A549 (cell line): ENCODE measurements around the gene SLC30A3. TPM values are rescaled to one million over a fixed set of nuclear protein-coding genes. Genes with fewer than 3 reads are reported as not detected.
A peak's percentile ranks its signal among the peaks of the same experiment; 100 is the strongest.
"Not testable (repeated sequence)": the region's sequence is repeated elsewhere in the genome, so short reads cannot be mapped to it uniquely, and the experiment has no call there.

Source experiments
- ATAC-seq, 2 experiments: fragments of 200-7000 bp in 1 of 2; fragments of >200 bp in 1 of 2; cut with Nextera tagmentation in 1 of 2; cut with Tn5 transposase in 1 of 2; 3 replicates each; pipeline versions ENCODE4 v1.8.0 to v1.9.1; 2018 to 2020; ENCODE audit warnings: mild to moderate bottlenecking in 1 of 2, moderate library complexity in 1 of 2
- CTCF ChIA-PET: fragments of 300-600 bp; sonication (Branson Sonifier 250); formaldehyde crosslinking; extraction: SDS; loops from one replicate; lab custom pipeline; 2021; ENCODE audit warnings: antibody characterized with exemption, inconsistent platforms; lab: Yijun Ruan, JAX
- POLR2A ChIA-PET: fragments of 350-600 bp; formaldehyde crosslinking; extraction: SDS; loops from one replicate; lab custom pipeline; 2021; ENCODE audit warnings: antibody characterized with exemption, inconsistent platforms; lab: Yijun Ruan, JAX
- DNase-seq, 2 experiments: peaks; one replicate each; pipeline versions ENCODE4 v3.0.0 to v3.0.0-alpha.2; 2011 to 2016; ENCODE audit warnings: low read depth in 1 of 2, low spot score in 1 of 2
- FAIRE-seq: peaks from 2 replicates; lab custom pipeline; 2011; peaks lifted over from hg19 to GRCh38; lab: Jason Lieb, UNC
- H3K27ac ChIP-seq, 2 experiments: fragments of >200 bp; sonication (Bioruptor Twin); formaldehyde crosslinking; 3 replicates each; pipeline ENCODE4 v1.5.1; 2016 to 2017
- H3K4me1 ChIP-seq: fragments of >200 bp; sonication (Bioruptor Twin); formaldehyde crosslinking; 3 replicates; pipeline ENCODE4 v1.6.1; 2016
- H3K4me2 ChIP-seq: fragments of >200 bp; sonication (Bioruptor Twin); formaldehyde crosslinking; 3 replicates; pipeline ENCODE4 v1.6.1; 2016
- H3K4me3 ChIP-seq: fragments of >200 bp; sonication (Bioruptor Twin); formaldehyde crosslinking; 3 replicates; pipeline ENCODE4 v1.5.1; 2016
- H3K9me3 ChIP-seq: fragments of >200 bp; sonication (Bioruptor Twin); formaldehyde crosslinking; 3 replicates; pipeline ENCODE4 v1.6.1; 2016
- ATOH8 ChIP-seq: fragments of 250-450 bp; sonication (Bioruptor Pico); IDR thresholded peaks from 2 replicates; pipeline ENCODE4 v1.5.0; 2020; ENCODE audit warnings: low read depth, mild to moderate bottlenecking, moderate library complexity
- BHLHE40 ChIP-seq: IDR thresholded peaks from 2 replicates; pipeline ENCODE4 v1.6.1; 2012; ENCODE audit warnings: low read depth, low read length, inconsistent platforms
- CEBPB ChIP-seq, 2 experiments: fragments of >200 bp in 1 of 2; sonication (Bioruptor Twin) in 1 of 2; formaldehyde crosslinking in 1 of 2; IDR thresholded peaks; 2 replicates each; pipeline ENCODE4 v1.6.1; 2012 to 2016
- CHD2 ChIP-seq: fragments of 150-350 bp; IDR thresholded peaks from 2 replicates; pipeline ENCODE4 v1.6.1; 2014; ENCODE audit warnings: low read length; ENCODE audit not compliant: partially characterized antibody
- EHF ChIP-seq: fragments of 250-450 bp; sonication (Bioruptor Pico); IDR thresholded peaks from 2 replicates; pipeline ENCODE4 v1.5.0; 2020; ENCODE audit warnings: mild to moderate bottlenecking
- ESRRA ChIP-seq: fragments of 150-350 bp; IDR thresholded peaks from 2 replicates; pipeline ENCODE4 v1.6.1; 2014; ENCODE audit warnings: mild to moderate bottlenecking, low read length, borderline replicate concordance
- GATA3 ChIP-seq: IDR thresholded peaks from 2 replicates; pipeline ENCODE4 v1.6.1; 2012; ENCODE audit warnings: borderline replicate concordance
- HES2 ChIP-seq: fragments of >200 bp; sonication (Bioruptor Twin); formaldehyde crosslinking; IDR thresholded peaks from 2 replicates; pipeline ENCODE4 v1.6.1; 2016
- HOXB13 ChIP-seq: fragments of 250-450 bp; sonication (Bioruptor Pico); IDR thresholded peaks from 2 replicates; pipeline ENCODE4 v1.5.0; 2020; ENCODE audit warnings: low read depth, mild to moderate bottlenecking, moderate library complexity
- JUN ChIP-seq, 2 experiments: fragments of >200 bp; sonication (Bioruptor Twin); formaldehyde crosslinking; IDR thresholded peaks; 2 replicates in 1 of 2; 3 replicates in 1 of 2; pipeline ENCODE4 v1.6.1; 2016 to 2017
- JUNB ChIP-seq: fragments of >200 bp; sonication (Bioruptor Twin); formaldehyde crosslinking; IDR thresholded peaks from 2 replicates; pipeline ENCODE4 v1.6.1; 2016
- KDM5A ChIP-seq: fragments of 200-600 bp; sonication (generic); IDR thresholded peaks from 2 replicates; pipeline ENCODE4 v1.6.1; 2016; ENCODE audit warnings: antibody characterized with exemption, mild to moderate bottlenecking
- MAFK ChIP-seq: fragments of 450-650 bp; IDR thresholded peaks from 2 replicates; pipeline ENCODE4 v1.6.1; 2014; ENCODE audit not compliant: partially characterized antibody
- MAZ ChIP-seq: fragments of 150-350 bp; IDR thresholded peaks from 2 replicates; pipeline ENCODE4 v1.6.1; 2014; ENCODE audit warnings: antibody characterized with exemption, low read depth, low read length, borderline replicate concordance
- NPAS2 ChIP-seq: fragments of 250-450 bp; sonication (Bioruptor Pico); IDR thresholded peaks from 2 replicates; pipeline ENCODE4 v1.8.0; 2022; ENCODE audit warnings: mild to moderate bottlenecking, moderate library complexity, borderline replicate concordance
- POLR2A ChIP-seq: IDR thresholded peaks from 2 replicates; pipeline ENCODE4 v1.6.1; 2012; ENCODE audit warnings: mild to moderate bottlenecking, low read length
- RAD21 ChIP-seq, 2 experiments: fragments of >200 bp in 1 of 2; sonication (Bioruptor Twin) in 1 of 2; formaldehyde crosslinking in 1 of 2; IDR thresholded peaks in 1 of 2; conservative IDR thresholded peaks in 1 of 2; 2 replicates in 1 of 2; 3 replicates in 1 of 2; pipeline ENCODE4 v1.6.1; 2012 to 2018; ENCODE audit warnings: inconsistent platforms in 1 of 2
- RCOR1 ChIP-seq: fragments of 150-350 bp; IDR thresholded peaks from 2 replicates; pipeline ENCODE4 v1.6.1; 2014; ENCODE audit warnings: antibody characterized with exemption, low read length, low read depth
- SMC3 ChIP-seq: fragments of >200 bp; sonication (Bioruptor Twin); formaldehyde crosslinking; IDR thresholded peaks from 3 replicates; pipeline ENCODE4 v1.6.1; 2018; ENCODE audit warnings: inconsistent platforms
- TP53 ChIP-seq: fragments of 250-450 bp; sonication (Bioruptor Pico); IDR thresholded peaks from 2 replicates; pipeline ENCODE4 v1.5.0; 2021; ENCODE audit warnings: mild to moderate bottlenecking, moderate library complexity
- ZC3H11A ChIP-seq: fragments of 450-650 bp; IDR thresholded peaks from 2 replicates; pipeline ENCODE4 v1.6.1; 2014; ENCODE audit warnings: antibody characterized with exemption, mild to moderate bottlenecking
- ZSCAN20 ChIP-seq: fragments of 250-450 bp; sonication (Bioruptor Pico); IDR thresholded peaks from 2 replicates; pipeline ENCODE4 v1.8.0; 2022; ENCODE audit warnings: mild to moderate bottlenecking, moderate library complexity
- WGBS: methylation state at CpG from one replicate; pipeline ENCODE4 v1.1.6; 2017; ENCODE audit errors: missing lambda C conversion rate; 5-methylcytosine and 5-hydroxymethylcytosine counted together
- polyA plus RNA-seq, 4 experiments: library from polyadenylated mRNA; depleted of rRNA in 3 of 4; stranded (reverse); fragments of >200 nt; fragmentation: RNase III in 1 of 4; extraction: RNeasy Plus Mini Kit Qiagen cat#74134 plus additional on column Dnase treatment in 1 of 4; gene quantifications; 2 replicates in 3 of 4; 3 replicates in 1 of 4; pipeline ENCODE4 v1.2.3, GENCODE V29; 2011 to 2017
- TF ChIP-seq, protein P1 (sequence below): fragments of >200 bp; sonication (Bioruptor Twin); formaldehyde crosslinking; IDR thresholded peaks from 3 replicates; pipeline ENCODE4 v1.6.1; 2016
- TF ChIP-seq, protein P2 (sequence below): fragments of >200 bp; sonication (Bioruptor Twin); formaldehyde crosslinking; IDR thresholded peaks from 3 replicates; pipeline ENCODE4 v1.5.1; 2016
- TF ChIP-seq, protein P3 (sequence below): fragments of 150-350 bp; IDR thresholded peaks from 2 replicates; pipeline ENCODE4 v1.6.1; 2014; ENCODE audit warnings: low read depth, mild to moderate bottlenecking, low read length

SLC30A3 gene
- polyA plus RNA-seq, 2 of the 4 experiments (the other 2 are of a cell fraction), result 0.90 to 1.9 TPM

DNA sequence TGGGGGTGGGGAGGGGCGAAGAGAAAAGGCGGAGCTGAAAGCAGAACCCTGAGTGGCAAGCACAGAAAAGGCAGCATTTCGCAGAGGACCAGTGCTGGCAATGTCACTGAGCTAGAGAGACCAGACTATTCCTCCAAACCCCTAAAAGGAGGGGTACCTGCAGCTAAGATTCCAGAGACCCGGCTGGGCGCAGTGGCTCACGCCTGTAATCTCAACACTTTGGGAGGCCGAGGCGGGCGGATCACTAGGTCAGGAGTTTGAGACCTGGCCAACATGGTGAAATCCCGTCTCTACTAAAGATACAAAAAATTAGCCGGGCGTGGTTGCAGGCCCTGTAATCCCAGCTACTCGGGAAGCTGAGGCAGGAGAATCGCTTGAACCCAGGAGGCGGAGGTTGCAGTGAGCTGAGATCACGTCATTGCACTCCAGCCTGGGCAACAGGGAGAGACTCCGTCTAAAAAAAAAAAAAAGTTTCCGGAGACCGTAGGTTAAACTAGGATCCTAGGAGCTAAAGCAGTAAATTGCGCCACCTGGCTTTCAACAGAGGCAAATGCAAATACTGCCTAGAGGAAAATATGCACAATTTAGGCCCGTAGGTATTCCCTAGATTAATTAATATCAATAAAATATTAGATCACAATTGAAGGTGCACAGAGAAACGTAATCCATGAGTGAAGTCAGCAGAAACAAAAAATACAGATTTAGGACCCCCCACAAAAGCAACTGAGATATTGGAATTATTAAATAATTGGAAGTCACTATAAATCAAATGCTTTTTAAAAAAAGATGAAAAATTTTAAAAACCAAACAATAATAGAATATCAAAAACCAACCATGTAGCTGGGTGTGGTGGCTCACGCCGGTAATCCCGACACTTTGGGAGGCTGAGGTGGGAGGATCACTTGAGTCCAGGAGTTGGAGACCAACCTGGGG is 40.5 kb upstream of the SLC30A3 start:
- peak; percentile 80 to 86 for DNase-seq
- Histone ChIP-seq H3K9me3 (no peaks in the 10 kb centered on the region), H3K4me3 (peak overlapping the region; percentile 37), H3K4me1 (0 out of 3 replicates have a peak, but pooled peaks cover 3% of the 10 kb centered on the region), H3K27ac (peak overlapping the region; percentile 60 to 83), H3K4me2 (peak overlapping the region; percentile 68)
- 11% methylated on average over 25 of the region's 25 CpGs for WGBS
- ATAC-seq, result peak; percentile 47 to 85; a peak in 4 of 6 replicates
- TF ChIP-seq, protein P1, sequence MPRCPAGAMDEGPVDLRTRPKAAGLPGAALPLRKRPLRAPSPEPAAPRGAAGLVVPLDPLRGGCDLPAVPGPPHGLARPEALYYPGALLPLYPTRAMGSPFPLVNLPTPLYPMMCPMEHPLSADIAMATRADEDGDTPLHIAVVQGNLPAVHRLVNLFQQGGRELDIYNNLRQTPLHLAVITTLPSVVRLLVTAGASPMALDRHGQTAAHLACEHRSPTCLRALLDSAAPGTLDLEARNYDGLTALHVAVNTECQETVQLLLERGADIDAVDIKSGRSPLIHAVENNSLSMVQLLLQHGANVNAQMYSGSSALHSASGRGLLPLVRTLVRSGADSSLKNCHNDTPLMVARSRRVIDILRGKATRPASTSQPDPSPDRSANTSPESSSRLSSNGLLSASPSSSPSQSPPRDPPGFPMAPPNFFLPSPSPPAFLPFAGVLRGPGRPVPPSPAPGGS, result no peak
- no peak for TF ChIP-seq CHD2
- TF ChIP-seq RAD21 (conservative IDR thresholded peaks at IDR 0.05 in 1 of 2, IDR thresholded peaks at IDR 0.05 in 1 of 2), result peak; percentile 92
- TF ChIP-seq KDM5A, result no peak
- TF ChIP-seq JUN (IDR thresholded peaks at IDR 0.05), result peak in 1 of 2 experiments; percentile 30; a peak in 1 of 5 replicates
- peak in 1 of 2 experiments; percentile 37; a peak in 1 of 4 replicates for TF ChIP-seq CEBPB (IDR thresholded peaks at IDR 0.05)
- no peak for TF ChIP-seq EHF (CRISPR knock-in tag)
- TF ChIP-seq POLR2A, result no peak
- TF ChIP-seq, protein P2, sequence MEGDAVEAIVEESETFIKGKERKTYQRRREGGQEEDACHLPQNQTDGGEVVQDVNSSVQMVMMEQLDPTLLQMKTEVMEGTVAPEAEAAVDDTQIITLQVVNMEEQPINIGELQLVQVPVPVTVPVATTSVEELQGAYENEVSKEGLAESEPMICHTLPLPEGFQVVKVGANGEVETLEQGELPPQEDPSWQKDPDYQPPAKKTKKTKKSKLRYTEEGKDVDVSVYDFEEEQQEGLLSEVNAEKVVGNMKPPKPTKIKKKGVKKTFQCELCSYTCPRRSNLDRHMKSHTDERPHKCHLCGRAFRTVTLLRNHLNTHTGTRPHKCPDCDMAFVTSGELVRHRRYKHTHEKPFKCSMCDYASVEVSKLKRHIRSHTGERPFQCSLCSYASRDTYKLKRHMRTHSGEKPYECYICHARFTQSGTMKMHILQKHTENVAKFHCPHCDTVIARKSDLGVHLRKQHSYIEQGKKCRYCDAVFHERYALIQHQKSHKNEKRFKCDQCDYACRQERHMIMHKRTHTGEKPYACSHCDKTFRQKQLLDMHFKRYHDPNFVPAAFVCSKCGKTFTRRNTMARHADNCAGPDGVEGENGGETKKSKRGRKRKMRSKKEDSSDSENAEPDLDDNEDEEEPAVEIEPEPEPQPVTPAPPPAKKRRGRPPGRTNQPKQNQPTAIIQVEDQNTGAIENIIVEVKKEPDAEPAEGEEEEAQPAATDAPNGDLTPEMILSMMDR, result peak; percentile 97
- TF ChIP-seq MAFK, result no peak
- TF ChIP-seq HOXB13 (CRISPR knock-in tag), result no peak
- TF ChIP-seq NPAS2 (CRISPR knock-in tag), result no peak
- TF ChIP-seq ESRRA, result no peak
- peak; percentile 96 for TF ChIP-seq SMC3
- CTCF ChIA-PET, result interaction anchor here (0.6 to 20.5 kb wide), 62 partner anchors 12 to 457 kb away, joined by 3 to 394 read pairs (median 4); partner anchors contain the start of genes ABHD1, AGBL5, DNAJC5G and EIF2B4
- POLR2A ChIA-PET, result interaction anchor here (0.7 to 1.7 kb wide), 8 partner anchors 10 to 457 kb away, joined by 3 to 8 read pairs (median 4); partner anchors contain the start of genes ATRAID and SLC5A6
- FAIRE-seq, result peak; percentile 54

- H3K9me3 ChIP-seq, H3K27ac ChIP-seq, H3K4me1 ChIP-seq, DNase-seq, ATAC-seq, FAIRE-seq, H3K4me2 ChIP-seq, H3K4me3 ChIP-seq: not testable (repeated sequence)
- POLR2A ChIA-PET, result interaction anchor here (0.6 kb wide), 1 partner anchor 78 kb away, joined by 3 read pairs; no protein-coding TSS in a partner anchor
- WGBS, result 70% methylated on average over 4 of the region's 4 CpGs
- CTCF ChIA-PET, result interaction anchor here (7.6 to 20.5 kb wide), 5 partner anchors 9 to 202 kb away, joined by 124 to 394 read pairs (median 171); partner anchors contain the start of genes DNAJC5G, MPV17, SLC30A3 and TRIM54
Measured at GRCh38 chr2:27300606-27301005, 37.8 kb upstream of the SLC30A3 start.

DNA sequence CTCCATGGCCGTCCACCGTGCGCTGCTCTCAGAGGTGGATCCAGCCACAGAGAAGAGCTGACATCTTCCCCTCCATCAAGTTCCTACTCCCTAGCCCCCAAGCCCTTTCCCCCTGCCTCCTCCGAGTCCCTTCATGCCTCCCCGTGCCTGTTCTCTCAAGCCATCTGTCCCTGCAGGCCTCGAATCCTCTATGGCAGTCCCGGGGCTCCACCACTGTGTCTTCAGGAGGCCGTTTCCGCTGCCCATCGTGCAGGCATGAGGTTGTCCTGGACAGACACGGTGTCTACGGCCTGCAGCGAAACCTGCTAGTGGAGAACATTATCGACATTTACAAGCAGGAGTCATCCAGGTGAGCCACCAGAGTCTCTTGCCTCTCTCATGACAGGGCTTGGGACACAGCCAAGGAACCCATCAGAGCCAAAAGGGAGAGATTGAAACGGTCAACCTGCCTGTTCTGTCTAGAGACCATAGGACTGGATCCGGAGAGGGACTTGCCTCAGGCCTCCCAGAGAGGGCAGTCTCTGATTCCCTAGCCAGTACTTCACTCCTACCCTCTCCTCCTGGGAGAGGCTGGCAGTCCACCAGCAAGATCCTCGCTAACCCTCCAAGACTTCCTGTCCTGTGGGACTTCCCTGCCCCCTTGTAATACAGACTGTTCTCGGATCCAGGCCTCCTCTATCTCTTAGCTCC is 35.7 kb upstream of the SLC30A3 start:
- 80% methylated on average over 18 of the region's 18 CpGs for WGBS
- ATAC-seq (peak; percentile 43 to 46; a peak in 5 of 6 replicates), FAIRE-seq (no peak), DNase-seq (no peak)
- H3K27ac ChIP-seq, result no peak overlapping the region; a peak in 1 of 6 replicates
- H3K4me3 ChIP-seq, result no peak overlapping the region
- ChIA-PET POLR2A (no interaction called here), CTCF (interaction anchor here (0.6 to 20.5 kb wide), 12 partner anchors 8 to 225 kb away, joined by 3 to 394 read pairs (median 6); partner anchors contain the start of genes DNAJC5G, MPV17, SLC30A3 and TRIM54)
- H3K4me1 ChIP-seq, result peaks cover 17% of the 10 kb centered on the region
- no peak overlapping the region for H3K4me2 ChIP-seq
- no peaks in the 10 kb centered on the region for H3K9me3 ChIP-seq
- no peak for TF ChIP-seq NPAS2 (CRISPR knock-in tag)
- no peak for TF ChIP-seq EHF (CRISPR knock-in tag)
- TF ChIP-seq RCOR1, result no peak
- no peak for TF ChIP-seq ZSCAN20
- no peak for TF ChIP-seq MAZ
- no peak for TF ChIP-seq KDM5A
- TF ChIP-seq JUNB, result no peak
- TF ChIP-seq HES2, result no peak
- no peak for TF ChIP-seq GATA3
- TF ChIP-seq ATOH8 (CRISPR knock-in tag), result no peak
- TF ChIP-seq TP53 (CRISPR knock-in tag), result no peak
- TF ChIP-seq ZC3H11A, result no peak
- TF ChIP-seq CEBPB (IDR thresholded peaks at IDR 0.05), result no peak
- no peak for TF ChIP-seq BHLHE40
- TF ChIP-seq, protein P3, sequence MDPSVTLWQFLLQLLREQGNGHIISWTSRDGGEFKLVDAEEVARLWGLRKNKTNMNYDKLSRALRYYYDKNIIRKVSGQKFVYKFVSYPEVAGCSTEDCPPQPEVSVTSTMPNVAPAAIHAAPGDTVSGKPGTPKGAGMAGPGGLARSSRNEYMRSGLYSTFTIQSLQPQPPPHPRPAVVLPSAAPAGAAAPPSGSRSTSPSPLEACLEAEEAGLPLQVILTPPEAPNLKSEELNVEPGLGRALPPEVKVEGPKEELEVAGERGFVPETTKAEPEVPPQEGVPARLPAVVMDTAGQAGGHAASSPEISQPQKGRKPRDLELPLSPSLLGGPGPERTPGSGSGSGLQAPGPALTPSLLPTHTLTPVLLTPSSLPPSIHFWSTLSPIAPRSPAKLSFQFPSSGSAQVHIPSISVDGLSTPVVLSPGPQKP, result no peak
